Neutrophil (primary cell): Measurements from ENCODE around the gene PANK1.

Experiments used
- H3K27ac ChIP-seq: fragments of 200-600 bp; sonication (generic); 2 replicates; pipeline ENCODE4 v1.5.1; 2016; ENCODE audit warnings: mild to moderate bottlenecking, moderate library complexity
- H3K27me3 ChIP-seq: fragments of 200-600 bp; sonication (generic); 2 replicates; pipeline ENCODE4 v1.6.0; 2016; ENCODE audit warnings: mild to moderate bottlenecking
- H3K36me3 ChIP-seq: fragments of 200-600 bp; sonication (generic); 2 replicates; pipeline ENCODE4 v1.5.1; 2017
- H3K4me1 ChIP-seq, 2 experiments: fragments of 200-600 bp in 1 of 2; sonication (generic) in 1 of 2; 1 replicate in 1 of 2; 2 replicates in 1 of 2; pipeline versions ENCODE4 v1.5.1 to v1.6.1; 2013 to 2016; ENCODE audit warnings: low read depth in 1 of 2, low read length in 1 of 2, mild to moderate bottlenecking in 1 of 2, moderate library complexity in 1 of 2; ENCODE audit not compliant: control insufficient read depth in 1 of 2, insufficient read depth in 1 of 2
- H3K4me3 ChIP-seq, 2 experiments: fragments of 200-600 bp in 1 of 2; sonication (generic) in 1 of 2; 1 replicate in 1 of 2; 2 replicates in 1 of 2; pipeline ENCODE4 v1.5.1; 2013 to 2016; ENCODE audit warnings: low read depth in 1 of 2, low read length in 1 of 2, mild to moderate bottlenecking in 1 of 2, moderate library complexity in 1 of 2
- H3K9me3 ChIP-seq: fragments of 200-600 bp; sonication (generic); 2 replicates; pipeline ENCODE4 v1.5.1; 2016
- CTCF ChIP-seq: fragments of 200-600 bp; sonication (generic); IDR thresholded peaks from 2 replicates; pipeline ENCODE4 v1.5.1; 2016; ENCODE audit warnings: antibody characterized with exemption

PANK1 gene

GRCh38 chr10:89646889-89647657, 2.0 kb upstream of the PANK1 start:
- peaks cover 48% of the 10 kb centered on the region for H3K27me3 ChIP-seq
- TF ChIP-seq CTCF = no peak
- no peaks in the 10 kb centered on the region for H3K36me3 ChIP-seq
- H3K4me3 ChIP-seq = no peak overlapping the region
- no peak overlapping the region for H3K27ac ChIP-seq
- no peaks in the 10 kb centered on the region for H3K9me3 ChIP-seq
- peaks cover 17 to 24% of the 10 kb centered on the region in 2 experiments for H3K4me1 ChIP-seq

GRCh38 chr10:89645742-89646172, 715 bp upstream of the PANK1 start:
- Histone ChIP-seq H3K4me1 (peaks cover 17 to 24% of the 10 kb centered on the region in 2 experiments), H3K27ac (no peak overlapping the region), H3K27me3 (peaks cover 50% of the 10 kb centered on the region), H3K4me3 (no peak overlapping the region), H3K9me3 (no peaks in the 10 kb centered on the region), H3K36me3 (no peaks in the 10 kb centered on the region)
- TF ChIP-seq CTCF = no peak

- Histone ChIP-seq H3K27me3 (peaks cover 50% of the 10 kb centered on the region), H3K36me3 (no peaks in the 10 kb centered on the region), H3K4me1 (peaks cover 17 to 24% of the 10 kb centered on the region in 2 experiments), H3K9me3 (no peaks in the 10 kb centered on the region), H3K27ac (no peak overlapping the region), H3K4me3 (peak overlapping the region; percentile 55 to 60)
- TF ChIP-seq CTCF = no peak
Measured at GRCh38 chr10:89644691-89644966, 413 bp downstream of the PANK1 start.

- H3K9me3 ChIP-seq = no peaks in the 10 kb centered on the region
- peaks cover 17 to 24% of the 10 kb centered on the region in 2 experiments for H3K4me1 ChIP-seq
- peaks cover 50% of the 10 kb centered on the region for H3K27me3 ChIP-seq
- no peak for TF ChIP-seq CTCF
- peak overlapping the region; percentile 55 to 60 for H3K4me3 ChIP-seq
- H3K27ac ChIP-seq = no peak overlapping the region
- H3K36me3 ChIP-seq = no peaks in the 10 kb centered on the region
Measured at GRCh38 chr10:89643812-89644690, 991 bp downstream of the PANK1 start.

- Histone ChIP-seq H3K4me1 (peaks cover 17 to 24% of the 10 kb centered on the region in 2 experiments), H3K36me3 (no peaks in the 10 kb centered on the region), H3K9me3 (no peaks in the 10 kb centered on the region), H3K27me3 (peaks cover 50% of the 10 kb centered on the region), H3K4me3 (peak overlapping the region; percentile 55 to 60), H3K27ac (no peak overlapping the region)
- TF ChIP-seq CTCF = no peak
Measured at GRCh38 chr10:89643431-89643811, 1.6 kb downstream of the PANK1 start.
